Neural crest cell (in vitro differentiated cells): ENCODE data around the gene LCN15. TPM values are rescaled to one million over a fixed set of nuclear protein-coding genes. Genes with fewer than 3 reads are reported as not detected.
"Not testable (repeated sequence)": the region's sequence is repeated elsewhere in the genome, so short reads cannot be mapped to it uniquely, and the experiment has no call there.

Experiments used
- DNase-seq: peaks from one replicate; pipeline ENCODE4 v3.0.0; 2021; ENCODE audit warnings: low read depth, mixed read lengths, low spot score
- H3K27ac Mint-ChIP-seq: one replicate; pipeline ENCODE4 v1.8.0; 2021; ENCODE audit warnings: mild to moderate bottlenecking, mixed read lengths; ENCODE audit not compliant: unreplicated experiment
- H3K27me3 Mint-ChIP-seq: 2 replicates; pipeline ENCODE4 v1.8.0; 2021; ENCODE audit warnings: low read depth, mild to moderate bottlenecking, mixed read lengths
- H3K36me3 Mint-ChIP-seq: 2 replicates; pipeline ENCODE4 v1.8.0; 2021; ENCODE audit warnings: low read depth, mild to moderate bottlenecking, mixed read lengths
- H3K4me1 Mint-ChIP-seq: 2 replicates; pipeline ENCODE4 v1.8.0; 2021; ENCODE audit warnings: mixed read lengths
- H3K4me3 Mint-ChIP-seq: one replicate; pipeline ENCODE4 v1.8.0; 2021; ENCODE audit warnings: mild to moderate bottlenecking, mixed read lengths
- H3K9me3 Mint-ChIP-seq: 2 replicates; pipeline ENCODE4 v1.8.0; 2021; ENCODE audit warnings: mixed read lengths
- total RNA-seq: library from RNA; stranded (reverse); gene quantifications from 2 replicates; pipeline ENCODE4 v1.2.1, GENCODE V29; 2021
- TF ChIP-seq, protein P1 (sequence below): fragments of 200-600 bp; sonication (generic); conservative IDR thresholded peaks from 2 replicates; pipeline ENCODE4 v1.5.0; 2021; ENCODE audit warnings: antibody characterized with exemption, mild to moderate bottlenecking

Gene LCN15
- total RNA-seq, 1 donor from 2014 or later, result not detected

DNA sequence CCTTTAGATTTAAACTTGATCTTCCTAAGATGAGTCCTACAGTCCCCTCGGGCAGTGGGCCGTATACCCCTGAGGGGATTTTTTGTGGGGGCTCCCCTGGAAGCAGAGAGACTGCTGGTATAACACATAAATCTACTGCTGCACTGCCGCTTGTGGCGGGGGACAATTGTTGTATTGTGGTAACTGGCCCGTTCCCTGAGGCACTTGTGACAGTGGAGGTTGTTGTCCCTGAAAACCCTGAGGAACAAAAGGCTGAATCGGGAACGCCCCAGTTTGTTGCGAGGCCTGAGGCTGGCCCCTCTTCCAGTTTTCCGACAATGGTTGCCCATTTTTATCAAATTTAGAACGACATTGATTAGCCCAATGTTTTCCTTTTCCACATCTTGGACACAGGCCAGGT, 22.1 kb upstream of the LCN15 start:
- DNase-seq, result no peak
- no peak overlapping the region for H3K4me3 Mint-ChIP-seq
- peaks cover 31% of the 10 kb centered on the region for H3K4me1 Mint-ChIP-seq
- H3K27me3 Mint-ChIP-seq, result peaks cover 9% of the 10 kb centered on the region
- no peaks in the 10 kb centered on the region for H3K36me3 Mint-ChIP-seq
- H3K27ac Mint-ChIP-seq, result no peak overlapping the region
- TF ChIP-seq, protein P1, sequence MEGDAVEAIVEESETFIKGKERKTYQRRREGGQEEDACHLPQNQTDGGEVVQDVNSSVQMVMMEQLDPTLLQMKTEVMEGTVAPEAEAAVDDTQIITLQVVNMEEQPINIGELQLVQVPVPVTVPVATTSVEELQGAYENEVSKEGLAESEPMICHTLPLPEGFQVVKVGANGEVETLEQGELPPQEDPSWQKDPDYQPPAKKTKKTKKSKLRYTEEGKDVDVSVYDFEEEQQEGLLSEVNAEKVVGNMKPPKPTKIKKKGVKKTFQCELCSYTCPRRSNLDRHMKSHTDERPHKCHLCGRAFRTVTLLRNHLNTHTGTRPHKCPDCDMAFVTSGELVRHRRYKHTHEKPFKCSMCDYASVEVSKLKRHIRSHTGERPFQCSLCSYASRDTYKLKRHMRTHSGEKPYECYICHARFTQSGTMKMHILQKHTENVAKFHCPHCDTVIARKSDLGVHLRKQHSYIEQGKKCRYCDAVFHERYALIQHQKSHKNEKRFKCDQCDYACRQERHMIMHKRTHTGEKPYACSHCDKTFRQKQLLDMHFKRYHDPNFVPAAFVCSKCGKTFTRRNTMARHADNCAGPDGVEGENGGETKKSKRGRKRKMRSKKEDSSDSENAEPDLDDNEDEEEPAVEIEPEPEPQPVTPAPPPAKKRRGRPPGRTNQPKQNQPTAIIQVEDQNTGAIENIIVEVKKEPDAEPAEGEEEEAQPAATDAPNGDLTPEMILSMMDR, result no peak
- no peaks in the 10 kb centered on the region for H3K9me3 Mint-ChIP-seq

DNA sequence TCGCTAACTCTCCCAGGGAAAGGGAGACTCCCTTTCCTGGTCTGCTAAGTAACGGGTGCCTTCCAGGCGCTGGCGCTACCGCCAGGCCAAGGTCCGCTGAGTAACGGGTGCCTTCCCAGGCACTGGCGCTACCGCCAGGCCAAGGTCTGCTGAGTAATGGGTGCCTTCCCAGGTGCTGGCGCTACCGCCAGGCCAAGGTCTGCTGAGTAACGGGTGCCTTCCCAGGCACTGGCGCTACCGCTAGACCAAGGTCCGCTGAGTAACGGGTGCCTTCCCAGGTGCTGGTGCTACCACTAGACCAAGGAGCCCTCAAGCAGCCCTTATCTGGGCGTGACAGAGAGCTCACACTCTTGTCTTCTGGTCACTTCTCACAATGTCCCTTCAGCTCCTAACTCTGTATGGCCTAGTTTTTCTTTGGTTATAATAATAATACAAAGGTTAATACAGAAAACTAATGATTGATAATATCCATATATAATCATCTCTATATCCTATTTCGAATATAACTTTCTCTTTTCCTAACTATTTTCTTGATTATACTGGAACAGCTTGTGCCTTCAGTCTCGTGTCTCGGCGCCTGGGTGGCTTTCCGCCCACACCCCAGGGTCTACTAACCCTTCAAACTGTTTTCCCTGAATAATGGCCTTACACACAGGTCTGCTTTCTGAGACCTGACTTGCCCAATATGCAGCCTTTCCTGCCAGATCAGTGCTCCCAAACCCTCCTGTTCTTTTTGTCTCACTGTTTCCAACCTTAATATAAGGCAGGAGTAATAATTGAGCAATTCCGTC, 21.4 kb upstream of the LCN15 start:
- not testable (repeated sequence) for H3K9me3 Mint-ChIP-seq, H3K36me3 Mint-ChIP-seq, H3K4me3 Mint-ChIP-seq, DNase-seq, H3K27ac Mint-ChIP-seq
- H3K27me3 Mint-ChIP-seq, result peaks cover 15% of the 10 kb centered on the region
- H3K4me1 Mint-ChIP-seq, result peaks cover 29% of the 10 kb centered on the region

DNA sequence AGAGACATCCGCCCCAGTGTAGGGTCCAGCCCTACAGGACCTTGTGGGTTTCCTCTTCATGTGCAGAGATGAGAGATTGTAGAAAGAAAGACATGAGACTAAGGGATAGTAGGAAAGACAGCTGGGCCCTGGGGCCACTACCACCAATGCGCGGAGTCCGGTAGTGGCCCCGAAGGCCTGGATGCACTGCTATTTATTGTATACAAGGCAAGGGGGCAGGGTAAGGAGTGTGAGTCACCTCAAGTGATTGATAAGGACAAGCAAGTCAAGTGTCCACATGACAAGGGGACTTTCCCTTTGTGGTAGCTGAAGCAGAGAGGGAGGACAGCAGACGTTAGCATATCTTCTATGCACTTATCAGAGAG, 20.7 kb upstream of the LCN15 start:
- no peak overlapping the region for H3K27ac Mint-ChIP-seq

DNA sequence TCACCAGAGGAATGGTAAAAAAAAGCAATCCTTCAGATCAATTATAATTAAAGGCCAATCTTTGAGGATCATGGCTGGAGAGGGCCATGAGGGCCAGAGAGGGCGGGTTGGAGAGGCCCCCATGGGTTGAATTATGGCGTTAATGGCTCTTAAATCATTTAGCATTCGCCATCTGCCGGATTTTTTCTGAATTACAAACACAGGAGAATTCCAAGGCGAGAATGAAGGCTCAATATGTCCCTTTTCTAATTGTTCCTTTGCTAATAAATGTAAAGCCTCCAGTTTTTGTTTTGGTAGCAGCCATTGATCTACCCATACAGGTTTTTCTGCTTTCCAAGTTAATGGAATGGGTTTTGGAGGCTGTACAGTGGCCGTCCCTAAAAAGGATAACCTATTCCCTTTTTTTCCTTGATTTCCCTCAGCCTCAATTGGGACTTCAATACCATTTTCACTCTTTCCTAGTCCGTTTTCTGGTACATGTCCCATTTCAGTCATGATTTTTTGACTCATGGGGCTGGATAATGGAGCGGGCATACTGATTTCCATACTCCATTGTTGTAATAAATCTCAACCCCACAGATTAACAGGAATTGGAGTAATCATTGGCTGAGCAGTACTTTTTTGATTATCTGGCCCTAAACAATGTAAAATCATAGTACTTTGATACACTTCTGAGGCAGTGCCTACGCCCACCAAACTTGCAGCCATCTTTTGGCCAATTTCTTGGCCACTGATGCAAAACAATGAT, 20.1 kb upstream of the LCN15 start:
- no peak for DNase-seq
- Mint-ChIP-seq H3K9me3 (no peaks in the 10 kb centered on the region), H3K36me3 (no peaks in the 10 kb centered on the region), H3K27ac (no peak overlapping the region), H3K27me3 (peaks cover 27% of the 10 kb centered on the region), H3K4me3 (no peak overlapping the region), H3K4me1 (peaks cover 23% of the 10 kb centered on the region)
- TF ChIP-seq, protein P1, result peak; percentile 66

More for the DNA sequence above, 20.7 kb upstream of the LCN15 start:
- no peak overlapping the region for H3K4me3 Mint-ChIP-seq
- no peaks in the 10 kb centered on the region for H3K9me3 Mint-ChIP-seq
- H3K36me3 Mint-ChIP-seq, result no peaks in the 10 kb centered on the region
- H3K27me3 Mint-ChIP-seq, result peaks cover 22% of the 10 kb centered on the region
- TF ChIP-seq, protein P1, result no peak
- no peak for DNase-seq
- peaks cover 23% of the 10 kb centered on the region for H3K4me1 Mint-ChIP-seq

DNA sequence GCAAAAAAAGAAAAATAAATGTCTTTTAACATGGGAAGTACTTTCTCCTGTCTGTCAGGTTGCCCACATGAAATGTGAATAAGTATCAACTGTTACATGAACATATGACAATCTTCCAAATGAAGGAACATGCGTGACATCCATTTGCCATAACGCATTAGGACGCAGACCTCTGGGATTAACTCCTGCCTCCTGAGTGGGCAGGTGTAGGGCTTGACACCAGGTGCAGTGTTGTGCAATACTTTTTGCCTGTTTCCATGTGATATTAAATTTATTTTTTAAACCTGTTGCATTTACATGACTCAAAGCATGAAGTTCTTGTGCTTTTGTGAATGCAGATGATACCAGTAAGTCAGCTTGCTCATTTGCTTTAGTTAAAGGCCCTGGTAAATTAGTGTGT, 18.1 kb upstream of the LCN15 start:
- no peak overlapping the region for H3K27ac Mint-ChIP-seq
- no peak for DNase-seq
- H3K27me3 Mint-ChIP-seq, result peaks cover 45% of the 10 kb centered on the region
- TF ChIP-seq, protein P1, result no peak
- no peaks in the 10 kb centered on the region for H3K9me3 Mint-ChIP-seq
- peaks cover 16% of the 10 kb centered on the region for H3K4me1 Mint-ChIP-seq
- no peak overlapping the region for H3K4me3 Mint-ChIP-seq
- H3K36me3 Mint-ChIP-seq, result no peaks in the 10 kb centered on the region

DNA sequence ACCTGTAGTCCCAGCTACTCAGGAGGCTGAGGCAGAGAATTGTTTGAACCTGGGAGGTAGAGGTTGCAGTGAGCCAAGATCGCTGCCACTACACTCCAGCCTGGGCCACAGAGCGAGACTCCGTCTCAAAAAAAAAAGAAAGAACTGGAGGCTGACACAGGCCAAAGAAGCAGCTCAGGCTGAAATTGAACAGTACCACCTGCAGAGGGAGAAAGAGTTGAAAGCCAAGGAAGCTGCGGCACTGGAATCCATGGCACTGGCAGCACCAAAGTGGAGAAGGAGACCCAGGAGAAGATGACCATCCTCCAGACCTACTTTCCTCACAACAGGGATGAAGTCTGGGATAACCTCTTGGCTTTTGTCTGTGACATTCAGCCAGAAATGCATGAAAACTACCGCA, 15.5 kb upstream of the LCN15 start:
- no peak for DNase-seq
- Mint-ChIP-seq H3K4me1 (peaks cover 5% of the 10 kb centered on the region), H3K27ac (no peak overlapping the region), H3K27me3 (peaks cover 50% of the 10 kb centered on the region), H3K36me3 (no peaks in the 10 kb centered on the region), H3K4me3 (no peak overlapping the region), H3K9me3 (no peaks in the 10 kb centered on the region)
- TF ChIP-seq, protein P1, result no peak
